Activated T-helper 1 cell treated with anti-CD3 and anti-CD28 coated beads, Interleukin-12 subunit alpha, Interleukin-12 subunit beta, Interleukin-2, Interleukin-4 antibody, amounts not matched to agents 30 ng/mL and 10 ng/mL and 1 ng/mL, durations not matched to agents 14 hours and 24 hours and 36 hours (primary cell): Measurements from ENCODE around the gene NDUFS2. TPM values are rescaled to one million over a fixed set of nuclear protein-coding genes. Genes with fewer than 3 reads are reported as not detected.

Source experiments
- DNase-seq: peaks from one replicate; pipeline ENCODE4 v3.0.0; 2021; ENCODE audit warnings: low spot score
- H3K27ac Mint-ChIP-seq: one replicate; pipeline ENCODE4 v1.8.0; 2021; ENCODE audit warnings: mild to moderate bottlenecking, mixed read lengths
- H3K27me3 Mint-ChIP-seq: one replicate; pipeline ENCODE4 v1.8.0; 2022; ENCODE audit warnings: mild to moderate bottlenecking, moderate library complexity, mixed read lengths; ENCODE audit not compliant: insufficient read depth
- H3K36me3 Mint-ChIP-seq: one replicate; pipeline ENCODE4 v1.8.0; 2021; ENCODE audit warnings: low read depth, mixed read lengths
- H3K4me1 Mint-ChIP-seq: one replicate; pipeline ENCODE4 v1.8.0; 2021; ENCODE audit warnings: low read depth, mixed read lengths
- H3K4me3 Mint-ChIP-seq: one replicate; pipeline ENCODE4 v1.8.0; 2021; ENCODE audit warnings: mild to moderate bottlenecking, moderate library complexity, mixed read lengths
- H3K9me3 Mint-ChIP-seq: one replicate; pipeline ENCODE4 v1.8.0; 2021; ENCODE audit warnings: mixed read lengths
- intact Hi-C: fragments of 100-400 bp; cut with micrococcal nuclease; formaldehyde crosslinking; loops from one replicate; pipeline ENCODE4 v1.15.1; 2024
- total RNA-seq: library from RNA; stranded (reverse); gene quantifications from 2 replicates; pipeline ENCODE4 v1.2.3, GENCODE V29; 2022

The NDUFS2 gene
- total RNA-seq, 1 donor from 2014 or later = 72.9 TPM

DNA sequence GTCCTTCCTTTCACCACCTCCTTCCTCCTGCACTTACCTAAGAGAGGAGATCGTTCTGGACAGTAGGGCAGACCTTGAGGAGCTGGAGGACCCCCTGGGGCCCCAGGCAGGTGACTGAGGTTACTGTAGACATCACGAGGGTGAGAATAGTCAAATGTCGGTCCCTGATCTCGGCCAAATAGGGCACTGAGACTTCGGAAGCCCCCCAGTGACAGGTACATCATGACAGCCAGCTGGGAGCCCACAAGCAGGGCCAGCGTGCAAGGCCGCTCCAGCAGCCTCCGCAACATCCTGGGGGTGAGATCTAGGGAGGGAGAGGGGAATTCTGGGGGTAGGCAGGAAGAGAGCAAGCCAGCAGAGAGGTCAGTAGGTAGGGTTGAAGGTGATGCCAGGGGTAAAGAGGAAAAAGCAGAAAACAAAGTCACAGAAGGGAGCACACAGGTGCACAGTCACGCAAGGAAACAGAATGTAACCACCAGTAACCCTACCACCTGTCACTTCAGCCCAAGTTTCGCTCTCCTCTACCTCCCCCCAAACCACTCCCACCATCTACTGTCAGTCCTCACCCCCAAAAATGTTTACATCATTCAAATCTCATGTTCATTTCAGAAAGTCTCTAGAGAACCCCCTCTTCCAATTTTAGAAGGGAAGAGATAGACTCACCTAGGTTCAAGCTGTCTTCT lies 26.3 kb upstream of the NDUFS2 start:
- peak overlapping the region; percentile 100 for H3K27ac Mint-ChIP-seq
- DNase-seq = no peak
- H3K27me3 Mint-ChIP-seq = no peaks in the 10 kb centered on the region
- peaks cover 58% of the 10 kb centered on the region for H3K4me1 Mint-ChIP-seq
- H3K36me3 Mint-ChIP-seq = peaks cover 35% of the 10 kb centered on the region
- H3K9me3 Mint-ChIP-seq = no peaks in the 10 kb centered on the region
- intact Hi-C loops = loop anchor here (2.0 kb wide), 1 partner anchor 15 kb away; no protein-coding TSS in a partner anchor
- peak overlapping the region; percentile 98 for H3K4me3 Mint-ChIP-seq

DNA sequence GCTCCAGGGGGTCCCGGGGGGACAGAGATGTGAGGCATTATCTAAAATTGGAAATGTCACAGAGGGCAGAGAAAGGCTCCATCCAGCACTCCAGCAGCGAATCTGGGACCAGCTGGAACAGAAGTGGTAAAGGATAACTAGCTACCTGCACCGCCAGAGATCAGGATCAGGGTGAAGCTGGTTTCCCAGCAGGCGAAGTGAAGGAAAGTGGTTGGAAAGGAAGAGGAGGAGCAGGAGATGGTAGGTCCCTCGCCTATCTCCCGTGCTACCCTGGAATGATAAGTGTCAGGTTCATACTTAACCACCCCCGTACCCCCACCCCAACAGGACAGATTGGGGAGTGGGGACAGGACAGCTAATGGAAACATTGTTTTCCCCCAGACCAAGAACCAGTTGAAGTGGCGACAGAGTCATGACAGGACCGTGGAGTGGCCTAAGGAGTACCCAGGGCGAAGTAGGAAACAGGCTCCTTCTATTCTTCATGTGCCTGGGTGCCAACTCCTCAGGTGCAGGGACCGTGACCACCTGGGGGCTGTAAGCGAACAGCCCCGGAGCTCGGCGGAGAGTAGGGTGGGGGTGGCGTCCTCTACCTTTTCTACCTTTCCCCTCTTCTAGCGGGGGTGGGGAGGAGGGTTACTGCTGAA lies 25.6 kb upstream of the NDUFS2 start:
- Mint-ChIP-seq H3K36me3 (peaks cover 31% of the 10 kb centered on the region), H3K9me3 (no peaks in the 10 kb centered on the region), H3K27me3 (no peaks in the 10 kb centered on the region), H3K4me3 (peak overlapping the region; percentile 98), H3K27ac (peak overlapping the region; percentile 100), H3K4me1 (peaks cover 60% of the 10 kb centered on the region)
- intact Hi-C loops = loop anchor here (1.0 to 2.0 kb wide), 5 partner anchors 9 to 44 kb away; partner anchors contain the start of genes DEDD and PPOX
- no peak for DNase-seq

- peak within 1 kb of the TSS; percentile 100 for H3K27ac Mint-ChIP-seq
- intact Hi-C loops = loop anchor here (1.0 to 2.0 kb wide), 5 partner anchors 8 to 45 kb away; partner anchors contain the start of genes DEDD and PPOX
- no peaks in the 10 kb centered on the region for H3K27me3 Mint-ChIP-seq
- peak within 1 kb of the TSS; percentile 98 for H3K4me3 Mint-ChIP-seq
- peaks cover 67% of the 10 kb centered on the region for H3K4me1 Mint-ChIP-seq
- H3K36me3 Mint-ChIP-seq = peaks cover 27% of the 10 kb centered on the region
- H3K9me3 Mint-ChIP-seq = no peaks in the 10 kb centered on the region
- DNase-seq = peak; percentile 91
Measured at GRCh38 chr1:161177112-161177935, 24.8 kb upstream of the NDUFS2 start, which contains the start of gene B4GALT3. Gene B4GALT3 (minus strand): TSS chr1:161177507. CDS start chr1:161176060, 1,447 bp downstream.

- Mint-ChIP-seq H3K9me3 (no peaks in the 10 kb centered on the region), H3K27me3 (no peaks in the 10 kb centered on the region), H3K4me3 (peak overlapping the region; percentile 98), H3K36me3 (peaks cover 22% of the 10 kb centered on the region), H3K27ac (peak overlapping the region; percentile 100), H3K4me1 (peaks cover 73% of the 10 kb centered on the region)
- intact Hi-C loops = loop anchor here (1.0 to 2.0 kb wide), 5 partner anchors 7 to 46 kb away; partner anchors contain the start of genes DEDD and PPOX
- no peak for DNase-seq
Measured at GRCh38 chr1:161177936-161178244, 24.3 kb upstream of the NDUFS2 start.

- intact Hi-C loops = loop anchor here (5.0 kb wide), 1 partner anchor 208 kb away; no protein-coding TSS in a partner anchor
- Mint-ChIP-seq H3K27me3 (no peaks in the 10 kb centered on the region), H3K4me1 (peaks cover 78% of the 10 kb centered on the region), H3K4me3 (no peak overlapping the region), H3K27ac (no peak overlapping the region), H3K9me3 (no peaks in the 10 kb centered on the region), H3K36me3 (peaks cover 7% of the 10 kb centered on the region)
- no peak for DNase-seq
Measured at GRCh38 chr1:161179698-161180097, 22.5 kb upstream of the NDUFS2 start.

DNA sequence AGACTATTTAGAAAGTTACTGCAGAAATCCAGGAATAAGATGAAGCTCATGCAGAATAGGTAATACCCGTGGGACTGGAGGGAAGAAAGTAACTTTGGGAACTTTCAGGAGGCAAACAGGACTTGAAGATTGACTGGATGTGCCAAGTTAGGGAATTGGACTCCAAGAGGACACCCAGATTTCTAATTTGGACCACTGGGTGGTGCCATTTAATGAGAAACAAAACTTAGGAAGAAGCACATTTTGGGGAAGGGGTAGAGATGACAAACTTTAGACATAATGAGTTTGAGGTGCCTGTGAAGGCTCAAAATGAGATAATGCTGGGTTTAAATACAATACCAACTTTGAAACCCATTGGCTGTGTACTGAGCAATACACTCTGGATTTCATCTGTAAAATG lies 21.5 kb upstream of the NDUFS2 start:
- peaks cover 75% of the 10 kb centered on the region for H3K4me1 Mint-ChIP-seq
- intact Hi-C loops = loop anchor here (5.0 kb wide), 1 partner anchor 207 kb away; no protein-coding TSS in a partner anchor
- peak overlapping the region; percentile 37 for H3K4me3 Mint-ChIP-seq
- H3K27me3 Mint-ChIP-seq = no peaks in the 10 kb centered on the region
- H3K36me3 Mint-ChIP-seq = peaks cover 6% of the 10 kb centered on the region
- H3K9me3 Mint-ChIP-seq = no peaks in the 10 kb centered on the region
- no peak for DNase-seq
- H3K27ac Mint-ChIP-seq = peak overlapping the region; percentile 71

- Mint-ChIP-seq H3K9me3 (no peaks in the 10 kb centered on the region), H3K4me3 (peak overlapping the region; percentile 66), H3K27me3 (no peaks in the 10 kb centered on the region), H3K36me3 (peaks cover 8% of the 10 kb centered on the region), H3K4me1 (peaks cover 78% of the 10 kb centered on the region), H3K27ac (peak overlapping the region; percentile 92)
- intact Hi-C loops = loop anchor here (1.0 to 5.0 kb wide), 5 partner anchors 15 to 205 kb away; partner anchors contain the start of genes PPOX and UFC1
- DNase-seq = peak; percentile 55
Measured at GRCh38 chr1:161182214-161182613, 20.0 kb upstream of the NDUFS2 start.

GRCh38 chr1:161185282-161185682 lies 16.9 kb upstream of the NDUFS2 start:
- intact Hi-C loops = loop anchor here (1.0 kb wide), 2 partner anchors 8 to 17 kb away; partner anchors contain the start of genes B4GALT3 and NDUFS2
- peak; percentile 74 for DNase-seq
- peak overlapping the region; percentile 53 for H3K4me3 Mint-ChIP-seq
- H3K9me3 Mint-ChIP-seq = no peaks in the 10 kb centered on the region
- H3K27me3 Mint-ChIP-seq = no peaks in the 10 kb centered on the region
- H3K36me3 Mint-ChIP-seq = peaks cover 8% of the 10 kb centered on the region
- peak overlapping the region; percentile 95 for H3K27ac Mint-ChIP-seq
- peaks cover 81% of the 10 kb centered on the region for H3K4me1 Mint-ChIP-seq

GRCh38 chr1:161185732-161186311 lies 16.3 kb upstream of the NDUFS2 start:
- Mint-ChIP-seq H3K36me3 (peaks cover 8% of the 10 kb centered on the region), H3K27ac (peak overlapping the region; percentile 95), H3K9me3 (no peaks in the 10 kb centered on the region), H3K27me3 (no peaks in the 10 kb centered on the region), H3K4me3 (peak overlapping the region; percentile 56), H3K4me1 (peaks cover 76% of the 10 kb centered on the region)
- no peak for DNase-seq
- intact Hi-C loops = loop anchor here (1.0 kb wide), 2 partner anchors 9 to 16 kb away; partner anchors contain the start of genes B4GALT3 and NDUFS2

- Mint-ChIP-seq H3K4me1 (peaks cover 73% of the 10 kb centered on the region), H3K9me3 (no peaks in the 10 kb centered on the region), H3K27me3 (no peaks in the 10 kb centered on the region), H3K4me3 (no peak overlapping the region), H3K27ac (peak overlapping the region; percentile 49), H3K36me3 (peaks cover 7% of the 10 kb centered on the region)
- no peak for DNase-seq
- intact Hi-C loops = no loop called here
Measured at GRCh38 chr1:161187311-161187710, 14.9 kb upstream of the NDUFS2 start.

GRCh38 chr1:161188381-161188780 lies 13.8 kb upstream of the NDUFS2 start:
- Mint-ChIP-seq H3K4me3 (no peak overlapping the region), H3K4me1 (peaks cover 70% of the 10 kb centered on the region), H3K27me3 (no peaks in the 10 kb centered on the region), H3K9me3 (no peaks in the 10 kb centered on the region), H3K36me3 (peaks cover 6% of the 10 kb centered on the region), H3K27ac (peak overlapping the region; percentile 56)
- intact Hi-C loops = no loop called here
- no peak for DNase-seq

DNA sequence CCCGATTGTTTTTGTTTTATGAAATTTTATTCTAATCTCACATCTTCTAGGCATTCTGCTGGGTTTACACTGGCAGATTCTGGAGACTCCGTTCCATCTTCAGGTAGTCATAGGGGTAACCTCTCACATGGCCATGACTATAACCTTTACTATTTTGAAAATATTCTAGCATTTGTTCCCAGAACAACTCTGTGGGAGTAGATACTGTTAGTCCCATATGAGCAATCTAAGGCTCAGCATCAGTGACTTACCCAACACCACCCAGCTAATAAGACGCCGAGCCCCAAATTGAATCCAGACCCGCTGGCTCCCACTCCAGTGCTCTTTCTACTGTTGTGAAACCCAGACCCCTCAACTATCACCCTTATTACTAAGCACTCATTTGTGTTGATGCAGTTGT lies 13.1 kb upstream of the NDUFS2 start:
- H3K27ac Mint-ChIP-seq = no peak overlapping the region
- peaks cover 6% of the 10 kb centered on the region for H3K36me3 Mint-ChIP-seq
- peaks cover 66% of the 10 kb centered on the region for H3K4me1 Mint-ChIP-seq
- intact Hi-C loops = no loop called here
- no peaks in the 10 kb centered on the region for H3K9me3 Mint-ChIP-seq
- no peak overlapping the region for H3K4me3 Mint-ChIP-seq
- no peak for DNase-seq
- no peaks in the 10 kb centered on the region for H3K27me3 Mint-ChIP-seq
